ENCODE data around the gene EFCAB14.

- TF ChIP-seq CTCF (IDR thresholded peaks at IDR 0.05; ENCODE audit: control extremely low read depth in 1 of 3, insufficient read depth in 1 of 3, low read depth in 1 of 3, low read length in 3 of 3), result peak; percentile 41 to 81 (median 61)
- no peak for TF ChIP-seq CHD2 (IDR thresholded peaks at IDR 0.05; ENCODE audit: low read length)
- no peak for TF ChIP-seq TAF1 (IDR thresholded peaks at IDR 0.05; ENCODE audit: low read depth, low read length)
- TF ChIP-seq POLR2AphosphoS5 (IDR thresholded peaks at IDR 0.05; ENCODE audit: low read depth, low read length), result no peak
- TF ChIP-seq CBX8 (IDR thresholded peaks at IDR 0.05; ENCODE audit: borderline replicate concordance, low read depth, low read length), result no peak
- no peak for TF ChIP-seq POLR2A (IDR thresholded peaks at IDR 0.05; ENCODE audit: control extremely low read depth in 1 of 2, low read depth in 2 of 2, low read length in 2 of 2)
- no peak for TF ChIP-seq CREB1 (IDR thresholded peaks at IDR 0.05)
- no peak for TF ChIP-seq EZH2 (IDR thresholded peaks at IDR 0.05; ENCODE audit: low read depth, low read length, severe bottlenecking)
- no peak for TF ChIP-seq EP300 (IDR thresholded peaks at IDR 0.05; ENCODE audit: borderline replicate concordance in 1 of 2, low read depth in 2 of 2, low read length in 2 of 2)
- no peak for TF ChIP-seq CTBP2 (IDR thresholded peaks at IDR 0.05; ENCODE audit: borderline replicate concordance, insufficient read depth, insufficient read length, low read length)
- TF ChIP-seq TCF12 (IDR thresholded peaks at IDR 0.05; ENCODE audit: low read depth, low read length), result no peak
- TF ChIP-seq CEBPB (IDR thresholded peaks at IDR 0.05; ENCODE audit: low read depth, low read length), result no peak
- no peak; the same call in 1 of the 2 replicates for TF ChIP-seq GABPA (IDR thresholded peaks at IDR 0.05; ENCODE audit: borderline replicate concordance, insufficient read depth, low read length)
Measured at GRCh38 chr1:46735708-46736324, 16.9 kb upstream of the EFCAB14 start.
